ENCODE measurements around the gene ZFY.

GRCh38 chrY:2937149-2937548 is 2.0 kb downstream of the ZFY start:
- TF ChIP-seq CTCF (IDR thresholded peaks at IDR 0.05), result no peak
- no peak for TF ChIP-seq TCF7L2 (IDR thresholded peaks at IDR 0.05; ENCODE audit: low read depth, low read length)
- no peak for TF ChIP-seq POLR2AphosphoS5 (IDR thresholded peaks at IDR 0.05; ENCODE audit: low read depth, low read length)
- no peak for TF ChIP-seq SIN3A (IDR thresholded peaks at IDR 0.05; ENCODE audit: borderline replicate concordance, insufficient read depth, low read depth, low read length)
- TF ChIP-seq REST (IDR thresholded peaks at IDR 0.05; ENCODE audit: insufficient read depth in 1 of 2, low read depth in 2 of 2, low read length in 1 of 2), result no peak

All from Panc1 (cell line).